Kasumi-1 (cell line): Measurements from ENCODE around the gene GLCCI1.
"Not testable (repeated sequence)": the region's sequence is repeated elsewhere in the genome, so short reads cannot be mapped to it uniquely, and the experiment has no call there.

ENCODE experiments used
- DNase-seq, 2 experiments: peaks; one replicate each; lab custom pipeline; 2025; lab: John Stamatoyannopoulos, UW

Gene GLCCI1

GRCh38 chr7:8051373-8051772 lies 82.8 kb downstream of the GLCCI1 start:
- DNase-seq = peak in 1 of 2 experiments; percentile 14

- DNase-seq = no peak
Measured at GRCh38 chr7:8051998-8052397, 83.4 kb downstream of the GLCCI1 start.

GRCh38 chr7:8052824-8053223 lies 84.2 kb downstream of the GLCCI1 start:
- no peak for DNase-seq

- no peak for DNase-seq
Measured at GRCh38 chr7:8056439-8056838, 87.8 kb downstream of the GLCCI1 start.

- DNase-seq = no peak
Measured at GRCh38 chr7:8057566-8057965, 89.0 kb downstream of the GLCCI1 start.

- DNase-seq = no peak
Measured at GRCh38 chr7:8058322-8058721, 89.7 kb downstream of the GLCCI1 start.

GRCh38 chr7:8058852-8059251 lies 90.3 kb downstream of the GLCCI1 start:
- DNase-seq = no peak

- DNase-seq = no peak
Measured at GRCh38 chr7:8060241-8060640, 91.6 kb downstream of the GLCCI1 start.

GRCh38 chr7:8063300-8063699 lies 94.7 kb downstream of the GLCCI1 start:
- not testable (repeated sequence) for DNase-seq

GRCh38 chr7:8063706-8064297 lies 95.2 kb downstream of the GLCCI1 start:
- DNase-seq = no peak

- DNase-seq = no peak
Measured at GRCh38 chr7:8064828-8065227, 96.2 kb downstream of the GLCCI1 start.

GRCh38 chr7:8065356-8065813 lies 96.8 kb downstream of the GLCCI1 start:
- no peak for DNase-seq

- no peak for DNase-seq
Measured at GRCh38 chr7:8068892-8069686, 100.5 kb downstream of the GLCCI1 start.

- no peak for DNase-seq
Measured at GRCh38 chr7:8070451-8071180, 102.0 kb downstream of the GLCCI1 start.

- DNase-seq = no peak
Measured at GRCh38 chr7:8078418-8078817, 109.8 kb downstream of the GLCCI1 start.

GRCh38 chr7:8082762-8083161 lies 114.2 kb downstream of the GLCCI1 start:
- no peak for DNase-seq

GRCh38 chr7:8084836-8085235 lies 116.2 kb downstream of the GLCCI1 start:
- no peak for DNase-seq

- no peak for DNase-seq
Measured at GRCh38 chr7:8085420-8085819, 116.8 kb downstream of the GLCCI1 start.

- DNase-seq = no peak
Measured at GRCh38 chr7:8086239-8086638, 117.6 kb downstream of the GLCCI1 start.

- DNase-seq = no peak
Measured at GRCh38 chr7:8089036-8089780, 120.6 kb downstream of the GLCCI1 start.

- no peak for DNase-seq
Measured at GRCh38 chr7:8092140-8092539, 123.5 kb downstream of the GLCCI1 start.
